GM21515 (cell line): ENCODE measurements around the gene RASSF8.
A peak's percentile ranks its signal among the peaks of the same experiment; 100 is the strongest.

Source experiments
- ATAC-seq: cut with Tn5 transposase; IDR thresholded peaks from one replicate; pipeline ENCODE4 v1.9.1; 2021; ENCODE audit not compliant: unreplicated experiment

Gene RASSF8

GRCh38 chr12:25958428-25959070, at the start of gene RASSF8:
Gene RASSF8, plus strand, starts transcription at chr12:25958682. Its CDS starts 96,662 bp downstream, at chr12:26055344.
- peak; percentile 83 for ATAC-seq

GRCh38 chr12:25914551-25914950, 43.9 kb upstream of the RASSF8 start:
- ATAC-seq: no peak

GRCh38 chr12:25924491-25925001, 33.9 kb upstream of the RASSF8 start:
- no peak for ATAC-seq

GRCh38 chr12:25925064-25925463, 33.4 kb upstream of the RASSF8 start:
- no peak for ATAC-seq

GRCh38 chr12:25926536-25926935, 31.9 kb upstream of the RASSF8 start:
- ATAC-seq: no peak

- ATAC-seq: no peak
Measured at GRCh38 chr12:25929142-25929541, 29.3 kb upstream of the RASSF8 start.

GRCh38 chr12:25932971-25933370, 25.5 kb upstream of the RASSF8 start:
- ATAC-seq: no peak

- no peak for ATAC-seq
Measured at GRCh38 chr12:25934456-25934855, 24.0 kb upstream of the RASSF8 start.

GRCh38 chr12:25935355-25936144, 22.9 kb upstream of the RASSF8 start:
- no peak for ATAC-seq

- ATAC-seq: no peak
Measured at GRCh38 chr12:25937096-25937495, 21.4 kb upstream of the RASSF8 start.

- ATAC-seq: no peak
Measured at GRCh38 chr12:25938581-25938980, 19.9 kb upstream of the RASSF8 start.

GRCh38 chr12:25939606-25940005, 18.9 kb upstream of the RASSF8 start:
- ATAC-seq: no peak

GRCh38 chr12:25940886-25941285, 17.6 kb upstream of the RASSF8 start:
- ATAC-seq: no peak

- no peak for ATAC-seq
Measured at GRCh38 chr12:25942709-25943108, 15.8 kb upstream of the RASSF8 start.

- no peak for ATAC-seq
Measured at GRCh38 chr12:25943940-25944339, 14.5 kb upstream of the RASSF8 start.

- no peak for ATAC-seq
Measured at GRCh38 chr12:25949343-25949742, 9.1 kb upstream of the RASSF8 start.

- no peak for ATAC-seq
Measured at GRCh38 chr12:25950329-25951115, 8.0 kb upstream of the RASSF8 start.

- ATAC-seq: no peak
Measured at GRCh38 chr12:25957793-25958427, 572 bp upstream of the RASSF8 start.

GRCh38 chr12:25959071-25959961, 834 bp downstream of the RASSF8 start:
- peak; percentile 20 for ATAC-seq

GRCh38 chr12:25960143-25960542, 1.7 kb downstream of the RASSF8 start:
- no peak for ATAC-seq
